Lower leg skin (tissue), 3 donors: ENCODE data around the gene PQBP1.

Experiments used
- POLR2A ChIP-seq, 2 donors: fragments of 450-650 bp; IDR thresholded peaks; one replicate each; pipeline ENCODE4 v1.6.1; 2016 to 2017; ENCODE audit warnings: antibody characterized with exemption in 2 of 2, mild to moderate bottlenecking in 1 of 2, moderate library complexity in 1 of 2
- TF ChIP-seq, protein P1 (sequence below), 3 donors: fragments of 450-650 bp; IDR thresholded peaks; one replicate each; pipeline ENCODE4 v1.5.1; 2016; ENCODE audit warnings: antibody characterized with exemption in 3 of 3, mild to moderate bottlenecking in 3 of 3, moderate library complexity in 2 of 3

DNA sequence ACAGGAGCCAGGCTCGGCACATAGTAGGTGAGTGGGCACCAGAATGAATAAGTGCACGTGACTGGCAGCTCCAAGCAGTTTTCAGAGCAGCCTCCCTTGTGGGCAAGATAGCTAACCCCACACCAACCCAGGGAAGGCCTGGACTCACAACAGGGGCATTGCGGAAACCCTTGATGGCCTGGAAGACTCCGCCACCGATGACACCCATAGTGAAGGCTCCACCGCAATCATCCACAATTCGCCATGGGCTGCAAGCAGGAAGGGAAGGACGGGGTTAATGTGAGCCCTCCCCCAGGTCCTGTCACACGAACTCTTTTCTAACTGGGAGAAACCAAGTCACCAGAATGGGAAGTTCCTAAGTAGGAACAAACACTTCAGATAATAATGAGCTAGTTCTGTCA, 1.1 kb upstream of the PQBP1 start:
- TF ChIP-seq, protein P1, sequence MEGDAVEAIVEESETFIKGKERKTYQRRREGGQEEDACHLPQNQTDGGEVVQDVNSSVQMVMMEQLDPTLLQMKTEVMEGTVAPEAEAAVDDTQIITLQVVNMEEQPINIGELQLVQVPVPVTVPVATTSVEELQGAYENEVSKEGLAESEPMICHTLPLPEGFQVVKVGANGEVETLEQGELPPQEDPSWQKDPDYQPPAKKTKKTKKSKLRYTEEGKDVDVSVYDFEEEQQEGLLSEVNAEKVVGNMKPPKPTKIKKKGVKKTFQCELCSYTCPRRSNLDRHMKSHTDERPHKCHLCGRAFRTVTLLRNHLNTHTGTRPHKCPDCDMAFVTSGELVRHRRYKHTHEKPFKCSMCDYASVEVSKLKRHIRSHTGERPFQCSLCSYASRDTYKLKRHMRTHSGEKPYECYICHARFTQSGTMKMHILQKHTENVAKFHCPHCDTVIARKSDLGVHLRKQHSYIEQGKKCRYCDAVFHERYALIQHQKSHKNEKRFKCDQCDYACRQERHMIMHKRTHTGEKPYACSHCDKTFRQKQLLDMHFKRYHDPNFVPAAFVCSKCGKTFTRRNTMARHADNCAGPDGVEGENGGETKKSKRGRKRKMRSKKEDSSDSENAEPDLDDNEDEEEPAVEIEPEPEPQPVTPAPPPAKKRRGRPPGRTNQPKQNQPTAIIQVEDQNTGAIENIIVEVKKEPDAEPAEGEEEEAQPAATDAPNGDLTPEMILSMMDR (IDR thresholded peaks at IDR 0.05) = no peak
- TF ChIP-seq POLR2A (IDR thresholded peaks at IDR 0.05) = no peak
